GM12873 (cell line): ENCODE data around the gene XRN2.

Experiments
- TF ChIP-seq, protein P1 (sequence below): IDR thresholded peaks from 2 replicates; pipeline ENCODE4 v1.5.1; 2012; ENCODE audit warnings: low read depth, mild to moderate bottlenecking, moderate library complexity, low read length, control low read depth; ENCODE audit not compliant: insufficient read depth; ENCODE audit errors: missing control alignments

XRN2 gene

DNA sequence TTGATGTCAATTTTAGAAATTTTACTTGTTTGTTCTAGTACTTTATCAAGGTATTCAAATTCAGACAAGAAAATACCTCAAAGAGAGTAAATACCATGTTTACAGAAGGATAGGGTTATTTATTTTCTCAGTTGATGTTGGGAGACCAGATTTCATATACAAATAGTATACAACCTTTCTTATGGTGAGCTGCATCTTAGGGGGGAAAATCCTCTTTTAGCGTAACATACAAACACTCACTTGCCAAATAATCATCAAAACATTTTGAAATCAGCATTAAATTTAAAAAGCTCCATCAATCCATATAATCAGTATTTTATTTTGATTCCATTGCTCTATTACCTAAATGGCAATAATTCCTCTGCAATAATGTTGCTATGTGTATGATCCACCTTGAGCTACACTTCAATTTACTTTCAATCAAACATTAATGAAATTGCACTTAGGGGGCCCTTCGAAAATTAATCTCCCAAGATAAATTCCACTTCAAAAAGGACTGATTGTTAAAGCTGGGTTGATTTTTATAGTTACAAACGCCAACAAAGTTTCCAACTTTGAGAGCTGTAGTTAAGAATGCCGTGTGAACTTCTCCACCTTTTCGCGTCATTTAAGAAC is 92.0 kb downstream of the XRN2 start:
- TF ChIP-seq, protein P1, sequence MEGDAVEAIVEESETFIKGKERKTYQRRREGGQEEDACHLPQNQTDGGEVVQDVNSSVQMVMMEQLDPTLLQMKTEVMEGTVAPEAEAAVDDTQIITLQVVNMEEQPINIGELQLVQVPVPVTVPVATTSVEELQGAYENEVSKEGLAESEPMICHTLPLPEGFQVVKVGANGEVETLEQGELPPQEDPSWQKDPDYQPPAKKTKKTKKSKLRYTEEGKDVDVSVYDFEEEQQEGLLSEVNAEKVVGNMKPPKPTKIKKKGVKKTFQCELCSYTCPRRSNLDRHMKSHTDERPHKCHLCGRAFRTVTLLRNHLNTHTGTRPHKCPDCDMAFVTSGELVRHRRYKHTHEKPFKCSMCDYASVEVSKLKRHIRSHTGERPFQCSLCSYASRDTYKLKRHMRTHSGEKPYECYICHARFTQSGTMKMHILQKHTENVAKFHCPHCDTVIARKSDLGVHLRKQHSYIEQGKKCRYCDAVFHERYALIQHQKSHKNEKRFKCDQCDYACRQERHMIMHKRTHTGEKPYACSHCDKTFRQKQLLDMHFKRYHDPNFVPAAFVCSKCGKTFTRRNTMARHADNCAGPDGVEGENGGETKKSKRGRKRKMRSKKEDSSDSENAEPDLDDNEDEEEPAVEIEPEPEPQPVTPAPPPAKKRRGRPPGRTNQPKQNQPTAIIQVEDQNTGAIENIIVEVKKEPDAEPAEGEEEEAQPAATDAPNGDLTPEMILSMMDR: no peak

DNA sequence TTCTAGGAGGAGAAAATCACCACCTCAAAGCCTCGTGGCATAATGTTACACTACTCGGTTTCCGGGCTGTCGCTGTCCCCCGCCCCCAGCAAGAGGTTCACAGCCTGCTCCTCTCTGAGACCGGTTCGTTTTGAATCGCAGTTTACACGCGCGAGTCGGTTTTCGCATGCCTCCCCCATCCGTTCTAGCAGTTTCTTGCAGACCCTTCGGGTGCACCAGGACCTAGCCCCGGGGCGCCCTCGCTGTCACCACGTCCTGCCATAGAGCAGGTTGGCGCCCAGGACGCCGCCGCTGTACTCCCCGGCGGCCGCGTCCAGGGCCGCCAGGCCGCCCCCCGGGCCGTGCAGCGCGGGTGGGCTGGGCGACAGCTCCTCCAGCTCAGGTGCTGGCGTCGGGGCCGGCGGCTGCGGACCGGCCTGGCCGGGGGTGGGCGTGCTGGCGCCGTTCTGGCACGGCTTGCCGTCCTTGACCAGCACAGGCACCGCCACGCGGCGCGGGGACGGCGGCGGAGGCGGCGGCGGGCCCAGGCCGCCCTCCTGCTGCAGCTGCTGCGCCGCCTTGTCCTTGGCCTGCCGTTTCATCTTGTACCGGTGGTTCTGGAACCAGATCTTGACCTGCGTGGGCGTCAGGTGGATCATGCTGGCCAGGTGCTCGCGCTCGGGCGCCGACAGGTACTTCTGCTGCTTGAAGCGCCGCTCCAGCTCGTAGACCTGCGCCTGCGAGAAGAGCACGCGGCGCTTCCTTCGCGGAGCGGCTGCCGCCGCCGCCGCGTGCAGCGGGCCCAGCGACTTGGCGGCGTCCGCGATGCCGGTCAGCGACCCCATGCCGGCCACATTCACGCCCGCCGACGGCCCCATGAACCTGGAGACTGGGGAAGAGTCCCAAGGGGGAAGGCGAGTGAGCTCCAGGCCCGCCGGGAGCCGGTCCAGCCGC is 92.8 kb downstream of the XRN2 start:
- TF ChIP-seq, protein P1: no peak

DNA sequence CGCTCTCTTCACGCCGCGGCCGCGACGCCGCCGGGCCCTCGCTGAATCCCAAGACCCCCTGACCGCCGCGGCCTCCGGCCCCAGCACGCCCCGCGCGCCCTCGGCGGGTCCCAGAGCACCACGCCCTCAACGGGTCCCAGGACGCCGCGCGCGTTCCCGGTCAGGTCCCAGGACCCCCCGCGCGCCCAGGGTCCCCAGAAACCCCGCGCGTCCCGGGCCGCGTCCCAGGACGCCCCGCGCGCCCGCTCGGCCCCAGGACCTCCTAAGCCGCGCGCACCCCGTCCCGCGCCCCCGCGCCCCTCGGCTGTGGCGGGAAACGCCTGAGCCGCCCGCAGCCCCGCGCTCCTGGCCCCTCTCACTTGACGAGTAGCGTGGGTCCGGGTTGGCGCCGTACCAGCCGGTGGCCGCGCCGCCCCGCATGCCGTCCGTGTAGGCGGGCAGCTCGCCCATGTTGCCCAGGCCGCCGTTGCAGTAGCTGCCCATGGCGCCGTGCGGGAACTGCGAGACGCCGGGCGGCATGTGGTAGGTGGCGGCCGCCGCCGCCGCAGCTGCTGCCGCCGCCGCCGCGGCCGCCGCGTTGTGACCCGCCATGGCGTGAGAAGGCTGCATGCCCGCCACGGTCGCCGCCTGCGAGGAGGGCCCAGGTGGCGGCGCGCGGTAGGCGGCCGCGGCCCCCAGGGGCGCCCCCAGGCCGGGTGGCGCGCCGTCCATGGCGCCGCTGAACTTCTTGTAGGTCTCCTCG is 93.6 kb downstream of the XRN2 start:
- TF ChIP-seq, protein P1: no peak

DNA sequence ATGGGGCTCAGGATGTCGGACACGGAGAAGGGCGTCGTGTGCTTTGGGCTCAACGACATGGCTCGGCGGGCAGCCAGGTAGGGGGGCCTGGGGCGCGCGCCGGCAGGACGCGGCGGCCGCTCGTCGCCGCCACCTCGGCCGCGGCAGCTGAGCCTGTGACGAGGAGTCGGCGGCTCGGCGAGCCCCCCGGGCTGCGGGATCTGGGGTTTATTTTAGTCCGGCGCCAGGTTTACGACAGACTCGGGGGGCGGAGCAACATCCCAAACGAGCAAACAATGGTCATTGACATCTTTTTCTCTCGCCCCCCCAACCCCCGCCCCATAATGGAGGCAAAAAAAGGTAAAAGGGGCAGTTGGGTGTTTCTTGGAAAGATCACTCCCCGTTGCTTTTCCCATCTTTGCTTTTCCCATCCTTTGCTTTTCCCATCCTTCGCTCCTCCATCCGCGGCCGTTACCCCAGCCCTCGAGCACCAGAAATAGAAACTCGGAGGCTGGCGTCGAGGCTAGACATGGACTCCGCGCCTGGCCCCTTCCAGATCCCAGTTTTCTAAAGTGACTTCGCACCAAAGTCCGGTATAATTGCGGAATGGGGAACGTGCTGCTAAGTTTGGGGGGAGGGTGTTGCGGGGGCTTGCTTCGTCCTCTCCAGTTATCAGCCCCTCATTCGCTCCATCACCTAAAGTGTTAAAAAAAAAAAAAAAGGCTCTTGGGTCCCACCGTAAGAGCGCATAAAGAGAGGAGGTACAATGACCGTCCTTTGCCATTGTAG is 94.4 kb downstream of the XRN2 start, which contains the start of gene NKX2-4:
Gene NKX2-4 (minus strand): TSS at position 186 of the 768 bp plus-strand sequence. CDS start 127 bp downstream, at position 59.
- TF ChIP-seq, protein P1: no peak

DNA sequence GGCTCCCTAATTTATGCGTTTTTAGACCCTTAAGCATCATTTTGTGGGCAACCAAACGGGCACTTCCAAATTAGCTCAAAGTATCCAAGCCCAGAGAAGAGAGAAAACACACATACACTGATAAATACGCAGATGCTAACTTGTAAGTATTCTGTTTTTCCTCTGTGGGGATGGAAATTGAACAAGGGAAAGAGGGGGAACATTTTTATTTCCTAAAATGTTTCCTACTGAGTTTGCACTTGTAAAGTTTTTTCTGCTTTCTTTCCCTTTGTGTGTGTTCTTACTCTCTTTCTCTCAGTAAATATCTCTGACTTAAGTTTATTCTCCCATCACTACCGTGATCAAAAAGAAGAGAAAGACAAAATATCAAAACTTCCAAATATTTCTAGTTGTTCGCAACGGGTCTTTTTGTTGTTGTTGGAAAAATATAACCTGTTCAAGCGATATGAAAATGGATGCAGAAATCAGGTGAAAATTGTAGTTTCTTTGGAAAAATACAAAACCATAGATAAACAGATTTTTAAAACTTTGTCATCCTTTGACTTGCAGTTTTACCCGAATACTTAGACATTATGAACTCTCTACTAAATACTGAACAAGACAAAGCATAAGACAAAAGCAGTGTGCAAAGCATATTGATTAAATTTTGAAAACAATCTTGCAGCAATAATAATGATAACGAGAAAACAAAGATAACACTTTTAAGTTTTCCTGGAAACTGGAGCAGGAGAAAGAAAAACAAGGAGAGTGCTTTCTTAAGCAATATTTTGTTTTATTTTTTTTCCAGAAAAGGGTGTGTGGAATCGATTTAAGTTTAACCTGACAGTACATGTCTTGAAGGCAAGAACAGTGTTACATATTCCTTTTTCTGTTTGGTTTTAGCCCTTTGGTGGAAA is 95.2 kb downstream of the XRN2 start:
- TF ChIP-seq, protein P1: no peak

DNA sequence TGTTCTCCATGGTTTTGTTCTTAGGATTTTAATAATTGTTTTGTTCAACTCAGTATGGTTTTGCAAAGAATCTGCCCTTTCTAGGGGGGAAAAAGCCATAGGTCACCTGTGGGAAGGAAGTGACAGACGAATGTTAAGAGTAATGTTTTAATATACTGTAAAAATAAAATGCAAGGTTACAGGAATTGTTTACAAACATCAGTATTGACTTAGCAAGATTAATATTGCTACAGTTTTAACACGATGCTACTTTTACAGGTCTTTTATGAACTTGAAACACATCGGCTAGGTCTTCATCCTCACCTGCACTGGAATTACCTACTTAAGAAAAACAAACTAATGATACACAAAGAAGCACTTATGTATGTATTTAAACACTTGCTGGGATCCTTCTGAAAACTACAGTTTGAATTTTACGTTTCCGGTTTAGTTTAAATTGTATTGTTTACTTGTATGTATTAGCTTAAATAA is 95.9 kb downstream of the XRN2 start:
- TF ChIP-seq, protein P1: no peak
